Stimulated activated CD4-positive, alpha-beta T cell treated with anti-CD3 and anti-CD28 coated beads, Interleukin-4, amount 100 ng/mL, for 1 hour (primary cell): Measurements from ENCODE around the gene ANTXR2.

Experiments used
- DNase-seq: peaks from one replicate; pipeline ENCODE4 v3.0.0-alpha.2; 2020

ANTXR2 gene

DNA sequence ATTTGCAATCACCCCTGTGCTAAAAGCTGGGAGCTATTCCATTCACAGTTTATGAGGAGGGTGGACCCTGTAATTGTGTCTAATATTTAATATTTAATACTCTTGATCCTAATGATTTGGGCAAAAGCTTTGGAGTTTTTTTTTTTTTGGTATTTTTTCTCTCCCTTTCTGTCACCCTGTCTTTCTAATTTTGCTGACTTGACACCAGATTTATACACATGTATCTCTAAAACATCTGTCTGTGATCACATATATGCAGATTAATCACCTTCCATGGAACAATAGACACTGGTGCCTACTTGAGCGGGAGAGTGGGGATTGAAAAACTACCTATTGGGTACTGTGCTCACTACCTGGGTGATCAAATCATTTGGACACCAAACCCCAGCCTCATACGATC is 18.7 kb upstream of the ANTXR2 start:
- DNase-seq = no peak

DNA sequence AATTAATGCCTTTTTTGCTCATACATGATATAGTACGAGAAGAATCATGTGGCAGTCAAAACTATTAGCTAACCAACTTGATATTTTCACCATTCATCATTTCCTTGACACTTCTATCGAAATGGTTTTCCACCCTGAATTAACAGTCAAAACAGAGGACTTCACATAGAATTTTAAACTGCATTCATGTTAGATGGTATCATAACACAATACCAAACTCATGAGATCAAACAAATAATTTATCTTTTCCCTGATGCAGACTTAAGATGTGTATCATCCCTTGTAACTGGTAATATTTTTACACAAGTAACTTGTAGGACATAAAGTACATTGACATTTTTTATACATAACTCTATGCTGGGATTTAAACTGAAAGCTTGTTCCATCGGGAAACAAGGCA is 18.2 kb upstream of the ANTXR2 start:
- DNase-seq = no peak

GRCh38 chr4:80090090-80090489 is 17.1 kb upstream of the ANTXR2 start:
- DNase-seq = no peak

DNA sequence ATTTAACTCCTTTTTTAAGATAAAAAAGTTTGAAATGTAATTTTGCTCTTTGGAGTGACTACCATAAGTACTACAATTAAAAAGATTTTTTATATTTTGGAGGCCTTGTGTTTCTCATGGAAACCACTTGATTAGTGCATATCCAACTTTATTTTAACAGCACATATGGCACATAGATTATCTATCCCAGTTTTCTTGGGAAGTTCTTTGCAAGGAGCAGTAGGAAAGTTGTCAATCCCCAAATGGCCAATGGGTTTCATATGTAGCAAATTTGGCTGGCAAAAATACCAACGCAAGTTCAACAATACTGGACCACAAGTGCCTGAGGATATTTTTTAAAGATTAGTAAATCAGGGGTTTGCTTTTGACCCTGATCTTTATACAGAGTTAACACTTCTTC is 15.4 kb upstream of the ANTXR2 start:
- DNase-seq = no peak

GRCh38 chr4:80086296-80086695 is 13.3 kb upstream of the ANTXR2 start:
- no peak for DNase-seq

GRCh38 chr4:80085081-80085480 is 12.1 kb upstream of the ANTXR2 start:
- DNase-seq = no peak

GRCh38 chr4:80082693-80083092 is 9.7 kb upstream of the ANTXR2 start:
- no peak for DNase-seq

- no peak for DNase-seq
These were observed 8.5 kb upstream of the ANTXR2 start for GRCh38 chr4:80081566-80081965.

DNA sequence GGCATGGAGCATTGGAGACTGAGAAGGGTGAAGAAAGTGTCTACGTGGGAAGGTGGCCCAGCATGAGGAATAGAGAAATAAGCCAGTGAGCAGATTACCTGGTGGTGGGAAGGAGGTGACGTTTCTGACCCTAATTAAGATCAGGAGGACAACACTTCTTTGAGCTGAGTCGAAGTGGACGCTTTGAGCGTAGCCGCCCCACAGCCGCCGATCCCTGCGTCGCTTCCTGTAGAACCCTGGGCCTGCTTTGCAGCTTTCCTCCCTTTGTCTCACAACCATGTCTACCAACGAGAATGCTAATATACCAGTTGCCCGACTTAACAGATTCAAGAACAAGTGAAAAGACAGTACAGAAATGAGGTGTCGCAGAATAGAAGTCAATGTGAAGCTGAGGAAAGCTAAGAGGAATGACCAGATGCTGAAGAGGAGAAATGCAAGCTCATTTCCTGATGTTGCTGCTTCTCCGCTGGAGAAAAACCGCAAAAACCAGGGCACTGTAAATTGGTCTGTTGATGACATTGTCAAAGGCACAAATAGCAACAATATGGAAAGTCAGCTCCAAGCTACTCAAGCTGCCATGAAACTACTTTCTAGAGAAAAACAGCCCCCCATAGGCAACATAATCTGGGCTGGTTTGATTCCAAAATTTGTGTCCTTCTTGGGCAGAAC is 6.4 kb upstream of the ANTXR2 start:
- DNase-seq = no peak

DNA sequence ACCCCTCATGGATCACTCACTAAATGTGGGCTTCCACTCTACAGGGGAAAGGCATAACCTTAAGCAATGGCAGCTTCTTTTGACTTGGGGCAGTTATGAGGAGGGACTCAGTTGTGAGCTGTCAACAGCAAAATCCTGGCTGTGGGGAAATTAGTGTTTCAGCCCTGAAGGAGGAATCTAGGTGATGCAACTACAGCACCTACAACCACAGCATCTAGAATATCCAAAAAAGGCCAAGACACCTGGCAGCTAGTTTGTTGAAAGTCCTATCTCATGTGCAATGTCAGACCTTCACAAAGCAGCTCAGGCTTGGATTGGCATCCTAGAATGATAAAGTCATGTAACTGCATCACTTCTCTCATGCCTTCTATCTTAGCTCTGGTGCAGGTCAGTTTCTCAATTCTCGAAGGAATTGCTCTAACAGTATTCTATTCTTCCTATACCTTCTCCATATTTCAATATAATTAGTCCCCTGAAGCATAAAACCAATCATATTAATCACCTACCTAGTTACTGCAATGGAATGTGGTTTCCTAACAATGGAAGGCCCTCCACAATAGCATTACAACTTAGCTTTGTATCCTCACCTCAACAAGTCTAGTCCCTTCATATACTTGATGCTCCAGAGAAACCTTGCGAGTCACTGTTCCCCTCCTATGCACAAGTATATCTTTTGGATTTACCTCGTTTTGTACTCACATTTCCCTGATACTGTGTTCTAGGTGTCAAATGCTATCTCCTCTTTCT is 5.5 kb upstream of the ANTXR2 start:
- DNase-seq = no peak

DNA sequence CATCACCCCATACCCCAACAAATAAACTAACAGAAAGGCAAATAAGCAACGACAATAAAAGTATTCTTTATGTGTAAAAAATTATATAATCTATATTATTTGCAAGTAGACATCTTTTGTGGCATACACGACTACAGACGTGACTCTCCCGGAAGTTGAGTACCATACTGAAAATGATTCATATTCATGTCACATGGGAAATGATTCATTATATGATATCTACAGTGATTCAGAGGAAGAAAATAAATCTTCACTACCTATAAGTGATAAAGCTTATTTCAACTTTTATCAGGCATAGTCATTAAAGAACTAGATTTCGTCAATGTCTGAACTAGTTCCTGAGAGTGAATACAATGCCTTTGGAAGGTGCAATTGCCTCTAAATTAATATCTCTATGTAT is 4.6 kb upstream of the ANTXR2 start:
- no peak for DNase-seq

DNA sequence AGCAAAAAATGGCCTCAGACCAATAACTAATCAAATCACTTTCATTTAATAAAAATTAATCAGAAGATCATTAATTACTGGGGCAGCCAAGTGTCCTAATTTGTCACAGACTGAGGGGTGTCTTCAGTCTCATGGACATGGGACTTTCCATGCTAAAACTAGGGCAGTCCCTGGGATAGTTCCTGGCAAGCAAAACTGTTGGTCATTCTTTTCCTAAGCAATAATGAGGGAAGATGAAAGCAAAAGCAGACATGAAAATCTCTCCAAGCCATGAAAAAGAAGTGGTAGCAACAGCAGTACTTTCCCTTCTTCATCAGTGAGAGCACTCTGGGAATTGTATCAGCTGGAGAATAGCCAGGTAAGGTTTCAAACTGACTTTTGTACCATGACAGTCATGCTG is 3.7 kb upstream of the ANTXR2 start:
- DNase-seq = no peak

GRCh38 chr4:80075995-80076675 is 3.1 kb upstream of the ANTXR2 start:
- DNase-seq = no peak

- DNase-seq = no peak
These were observed 1.6 kb upstream of the ANTXR2 start for GRCh38 chr4:80074651-80075050.

GRCh38 chr4:80074069-80074468 is 1.0 kb upstream of the ANTXR2 start:
- DNase-seq = no peak

DNA sequence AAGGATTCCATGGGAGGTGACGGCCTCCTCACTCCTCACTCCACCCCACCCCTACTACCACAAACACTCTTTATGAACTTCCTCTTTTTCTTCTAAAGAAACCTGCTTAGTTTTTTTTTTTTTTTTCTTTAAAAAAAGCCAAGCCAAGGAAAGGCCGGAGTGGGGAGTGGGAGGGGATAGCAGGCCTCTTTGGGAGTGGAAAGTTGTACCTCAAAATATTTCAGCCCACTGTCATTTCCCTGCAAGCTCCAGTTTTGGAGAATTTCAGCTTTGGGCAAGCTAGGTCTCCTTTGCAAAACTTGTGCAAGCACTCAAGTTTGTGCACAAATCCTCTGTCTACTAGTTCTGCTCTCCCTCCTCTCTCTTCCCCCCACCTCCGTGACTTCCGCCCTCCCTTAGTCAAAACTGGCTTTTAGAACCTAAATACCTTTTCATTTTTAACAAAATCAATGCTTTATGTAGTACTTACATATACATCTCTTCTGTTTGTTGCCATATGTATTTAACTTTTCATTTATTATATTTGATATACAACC is 512 bp upstream of the ANTXR2 start:
- DNase-seq = no peak

DNA sequence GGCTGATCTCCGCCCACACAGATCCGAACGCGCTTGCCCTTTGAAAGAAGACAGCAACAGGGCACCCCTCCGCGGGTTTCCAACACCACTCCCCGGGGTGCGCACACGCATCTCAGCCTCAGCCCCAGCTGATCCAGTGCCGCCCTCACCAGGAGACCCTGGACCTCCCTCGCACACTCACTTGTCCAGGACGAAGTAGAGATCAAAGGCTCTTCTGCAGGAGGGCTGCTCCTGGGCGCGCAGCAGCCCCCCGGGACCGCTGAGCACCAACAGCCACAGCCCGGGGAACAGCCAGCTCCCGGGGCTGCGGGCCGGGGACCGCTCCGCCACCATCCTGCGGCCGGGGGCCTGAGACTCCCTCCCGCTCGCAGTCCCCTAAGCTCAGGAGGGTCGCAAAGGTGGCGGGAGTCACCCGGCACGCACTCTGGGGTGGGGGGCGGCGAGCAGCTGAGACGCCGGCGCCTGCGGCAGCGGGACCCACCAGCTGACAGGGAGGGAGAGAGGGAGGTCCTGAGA is 743 bp downstream of the ANTXR2 start:
- peak; percentile 65 for DNase-seq

DNA sequence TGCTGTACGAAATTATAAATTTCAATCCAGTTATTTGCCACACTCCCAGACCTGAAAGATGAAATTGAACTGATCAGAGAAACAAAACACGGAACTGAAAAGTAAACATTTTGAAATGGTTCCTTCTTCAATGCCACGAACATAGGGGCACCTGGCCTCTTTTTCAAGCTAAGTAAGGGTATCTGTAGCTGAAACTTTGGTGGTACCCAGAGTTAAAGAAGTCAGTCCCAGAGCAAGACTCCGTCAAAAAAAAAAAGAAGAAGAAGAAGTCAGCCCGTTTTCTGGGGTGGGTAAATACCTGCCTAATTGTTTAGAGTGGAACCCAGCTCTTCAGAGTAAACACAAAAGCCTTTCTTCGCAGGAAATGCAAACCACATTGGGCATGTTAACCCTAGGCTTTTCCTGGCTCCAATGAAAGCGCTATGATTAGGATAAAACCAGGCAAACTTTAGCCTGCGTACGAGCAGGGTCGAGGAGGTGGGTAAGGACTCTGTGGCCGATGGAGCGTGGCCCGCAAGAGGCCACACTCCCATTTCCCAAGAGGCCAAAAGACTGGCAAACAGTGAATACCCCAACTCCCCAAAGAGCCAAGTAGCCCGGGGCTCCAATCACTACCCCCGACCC is 1.3 kb downstream of the ANTXR2 start:
- DNase-seq = no peak

DNA sequence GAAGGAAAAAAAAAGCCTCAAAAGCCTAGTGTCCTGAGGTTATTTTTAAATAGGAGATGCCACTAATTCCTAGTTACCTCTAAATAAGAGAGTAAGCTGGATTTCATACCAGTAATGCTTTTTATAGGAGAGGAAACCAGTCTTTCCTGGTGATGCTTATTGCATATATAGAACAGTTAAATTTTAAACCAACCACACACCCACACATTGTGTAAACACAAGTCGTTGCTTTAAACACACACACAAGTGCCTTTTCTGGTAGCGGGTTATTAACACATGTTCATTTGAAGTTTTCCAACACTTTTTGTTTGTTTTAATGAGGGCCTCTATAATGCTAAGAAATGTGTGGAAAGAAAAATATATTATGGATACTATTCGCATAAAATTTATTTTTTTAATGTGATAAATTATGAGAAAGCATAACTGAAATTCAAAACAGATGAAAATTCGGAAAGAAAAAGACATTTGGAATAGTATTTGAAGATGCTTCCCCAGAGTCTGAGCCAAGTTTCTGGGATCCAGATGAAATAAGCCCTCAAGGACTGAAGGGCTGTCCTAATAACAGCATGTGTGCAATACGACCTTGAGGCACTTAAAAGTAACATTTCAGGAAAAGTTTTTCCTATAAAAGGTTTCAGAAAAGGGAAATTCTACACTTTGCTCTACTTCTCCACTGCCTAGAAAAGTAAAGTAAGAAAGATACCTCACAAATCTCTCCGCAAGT is 2.0 kb downstream of the ANTXR2 start:
- DNase-seq = no peak

DNA sequence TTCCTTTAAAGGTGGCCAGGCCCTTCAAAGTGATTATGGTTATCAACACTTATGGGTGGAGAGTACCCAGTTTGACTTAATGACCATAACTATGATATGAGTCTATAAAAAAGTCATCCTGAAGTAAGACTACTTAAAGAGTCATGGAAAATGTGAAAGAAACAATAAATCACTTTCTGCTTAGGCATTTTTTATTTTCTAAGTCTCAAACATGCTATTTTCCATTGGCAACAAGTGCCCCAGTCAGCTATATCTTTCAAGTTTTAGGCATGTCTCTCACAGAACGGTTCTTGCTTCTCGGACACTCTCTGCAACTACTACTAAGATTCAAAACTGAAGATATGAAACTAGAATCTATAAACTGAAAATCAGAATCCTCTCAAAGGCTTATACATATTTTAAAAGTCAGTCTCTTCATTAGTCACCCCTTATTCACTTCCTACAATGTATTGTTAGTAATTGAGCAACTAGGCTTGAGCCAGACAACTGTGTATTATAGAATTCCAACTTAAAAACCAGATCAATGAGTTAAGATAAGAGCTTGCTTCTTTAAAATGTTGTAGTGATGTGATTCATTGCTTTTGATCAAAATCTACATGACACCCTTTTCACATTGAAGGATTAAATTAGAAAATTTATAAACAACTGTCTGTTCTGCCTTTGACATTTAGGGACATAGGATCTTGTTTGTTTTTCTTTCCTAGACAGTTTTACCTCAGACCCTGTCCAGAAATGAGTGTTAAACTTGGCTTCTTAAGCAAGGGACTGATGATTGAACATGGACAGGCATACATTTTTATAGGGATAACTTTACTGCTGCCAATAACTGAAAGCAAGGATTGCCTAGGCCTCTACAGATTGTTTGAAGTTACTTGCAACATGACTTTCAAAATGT is 2.9 kb downstream of the ANTXR2 start:
- no peak for DNase-seq

DNA sequence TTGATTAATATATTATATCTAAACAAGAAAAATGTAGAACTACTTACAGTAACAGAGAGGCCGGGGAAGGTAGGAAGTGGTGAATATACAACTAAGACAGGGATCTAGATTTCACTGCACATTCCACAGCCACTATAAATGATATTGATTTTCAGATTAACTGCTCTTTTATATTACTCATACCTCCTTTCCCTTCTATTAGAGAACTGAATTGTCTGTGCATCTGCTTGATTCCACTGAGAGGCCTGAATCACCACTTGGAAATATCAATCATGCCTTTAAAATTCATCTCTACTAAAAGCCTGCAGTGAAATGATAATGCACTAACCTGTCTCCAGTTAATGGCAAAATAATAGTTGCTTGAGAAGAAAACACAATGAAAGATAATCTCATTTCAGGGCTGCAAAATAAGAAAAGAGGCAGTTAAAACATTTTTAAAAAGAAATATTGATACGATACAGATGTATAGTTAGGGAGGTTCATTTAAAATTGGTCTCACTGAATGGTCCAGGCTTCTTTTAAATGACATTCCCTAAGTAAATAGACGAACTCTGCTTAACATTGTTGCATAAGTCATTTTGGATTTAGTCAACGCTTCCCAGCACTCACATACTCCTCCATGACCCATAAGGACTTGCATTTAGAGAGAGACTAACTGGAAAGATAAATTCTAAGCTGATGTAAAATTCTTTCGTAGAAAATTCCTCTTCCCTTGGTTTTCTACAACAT is 3.8 kb downstream of the ANTXR2 start:
- no peak for DNase-seq
